Measurements from ENCODE around the gene SNX8. TPM values are rescaled to one million over a fixed set of nuclear protein-coding genes. Genes with fewer than 3 reads are reported as not detected.

The SNX8 gene
- total and polyA plus RNA-seq, 9 of the 15 experiments (the other 6 are each of a cell fraction or from before 2014, with no cell fraction given), result 2.7 to 51.6 (median 16.9) TPM

DNA sequence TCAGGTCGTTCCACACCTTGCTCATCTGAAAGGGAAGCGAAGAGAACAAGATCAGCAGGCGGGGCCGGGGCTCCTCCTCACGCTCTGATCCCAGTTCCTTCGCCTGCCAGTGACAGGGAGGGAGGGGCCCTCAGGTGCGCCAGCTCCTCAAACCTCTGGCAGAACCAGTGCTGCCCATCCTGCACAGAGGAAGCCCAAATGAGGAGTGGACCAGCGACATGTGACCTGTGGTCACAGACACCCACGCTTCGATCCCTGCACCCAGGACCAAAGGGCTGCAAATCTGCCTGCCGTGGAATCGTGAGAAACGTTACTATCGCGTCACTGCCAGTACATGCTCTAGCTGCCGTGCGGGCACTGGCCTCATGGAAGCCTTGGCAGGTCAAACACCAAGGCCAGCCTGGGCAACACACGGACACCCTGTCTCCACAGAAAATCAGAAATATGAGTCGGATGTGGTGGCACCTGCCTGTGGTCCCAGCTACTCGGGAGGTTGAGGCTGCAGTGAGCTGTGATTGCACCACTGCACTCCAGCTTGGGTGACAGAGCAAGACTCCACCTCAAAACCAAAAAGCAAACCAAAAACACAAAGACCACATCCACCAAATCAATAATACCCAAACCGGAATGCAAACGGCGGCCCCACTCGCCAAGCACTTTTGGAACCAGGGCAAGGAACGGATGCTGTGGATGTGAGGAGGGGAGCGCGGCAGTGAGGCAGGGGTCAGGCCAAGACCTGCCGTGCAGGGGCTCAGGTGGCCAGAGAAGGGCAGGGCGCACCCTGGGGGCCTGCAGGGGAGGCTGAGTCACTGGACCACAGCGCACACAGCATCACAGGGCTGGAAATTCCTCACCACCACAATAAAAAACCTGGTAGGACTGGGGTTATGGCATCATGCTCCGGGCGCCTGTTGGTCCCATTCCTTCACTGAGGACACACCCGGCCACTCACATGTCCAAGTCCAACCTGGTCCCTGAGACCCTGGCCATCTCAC is 58.8 kb downstream of the SNX8 start:
- Histone ChIP-seq H3K27ac (ENCODE audit: extremely low read depth, low read depth, low read length) (no peak overlapping the region), H4K20me1 (replicated peaks; ENCODE audit: control insufficient read depth, insufficient read depth, low read length) (no peaks in the 10 kb centered on the region), H3K4me3 (no peak overlapping the region), H3K9me1 (ENCODE audit: control insufficient read depth, insufficient read depth, low read length) (peaks cover 2% of the 10 kb centered on the region), H3K9ac (ENCODE audit: insufficient read depth in 1 of 2, low read depth in 2 of 2, low read length in 2 of 2) (no peak overlapping the region), H3K36me3 (ENCODE audit: control insufficient read depth, insufficient read depth, low read length) (peaks cover 54% of the 10 kb centered on the region; the same call in 2 of the 3 replicates), H3K9me3 (replicated peaks; ENCODE audit: control insufficient read depth, insufficient read depth, low read depth, low read length) (no peaks in the 10 kb centered on the region), H2AFZ (ENCODE audit: low read depth, low read length) (no peak overlapping the region), H3K4me1 (replicated peaks in 1 of 2; ENCODE audit: control insufficient read depth in 2 of 2, insufficient read depth in 2 of 2, low read length in 2 of 2) (peaks cover 0 to 25% of the 10 kb centered on the region in 2 experiments; a peak in 1 of 5 replicates), H3K79me2 (ENCODE audit: control insufficient read depth, insufficient read depth, low read length) (no peaks in the 10 kb centered on the region), H3K4me2 (ENCODE audit: insufficient read depth, low read length) (no peak overlapping the region), H3K27me3 (ENCODE audit: control insufficient read depth in 2 of 2, insufficient read depth in 2 of 2, low read length in 2 of 2) (no peaks in the 10 kb centered on the region)
- ChIA-PET POLR2A (interaction anchor here (0.7 kb wide), 1 partner anchor 27 kb away, joined by 4 read pairs; no protein-coding TSS in a partner anchor), CTCF (ENCODE audit: low intra/inter-chr PET ratio) (no interaction called here)
- intact Hi-C loops (cut with micrococcal nuclease) (no loop called here), in situ Hi-C loops (cut with MboI) (no loop called here)
- 86% methylated on average over 26 of the region's 33 CpGs for WGBS (ENCODE audit: insufficient coverage, low coverage, missing lambda C conversion rate)
- TF ChIP-seq TAL1 (IDR thresholded peaks at IDR 0.05) (no peak), ZNF436 (CRISPR knock-in tag; IDR thresholded peaks at IDR 0.05) (no peak), ZBTB1 (CRISPR knock-in tag; IDR thresholded peaks at IDR 0.05; ENCODE audit: borderline replicate concordance, low read depth) (no peak), PRDM10 (IDR thresholded peaks at IDR 0.05; ENCODE audit: partially characterized antibody) (no peak), HLTF (IDR thresholded peaks at IDR 0.05) (no peak), RBM14 (IDR thresholded peaks at IDR 0.05; ENCODE audit: borderline replicate concordance, insufficient read depth, low read depth, low read length) (no peak), POLR2G (IDR thresholded peaks at IDR 0.05; ENCODE audit: low read depth, low read length) (0 out of 2 replicates have a peak, but pooled peaks have one; percentile 7), MCM5 (IDR thresholded peaks at IDR 0.05; ENCODE audit: low read depth) (no peak)
- TF ChIP-seq, protein P1, sequence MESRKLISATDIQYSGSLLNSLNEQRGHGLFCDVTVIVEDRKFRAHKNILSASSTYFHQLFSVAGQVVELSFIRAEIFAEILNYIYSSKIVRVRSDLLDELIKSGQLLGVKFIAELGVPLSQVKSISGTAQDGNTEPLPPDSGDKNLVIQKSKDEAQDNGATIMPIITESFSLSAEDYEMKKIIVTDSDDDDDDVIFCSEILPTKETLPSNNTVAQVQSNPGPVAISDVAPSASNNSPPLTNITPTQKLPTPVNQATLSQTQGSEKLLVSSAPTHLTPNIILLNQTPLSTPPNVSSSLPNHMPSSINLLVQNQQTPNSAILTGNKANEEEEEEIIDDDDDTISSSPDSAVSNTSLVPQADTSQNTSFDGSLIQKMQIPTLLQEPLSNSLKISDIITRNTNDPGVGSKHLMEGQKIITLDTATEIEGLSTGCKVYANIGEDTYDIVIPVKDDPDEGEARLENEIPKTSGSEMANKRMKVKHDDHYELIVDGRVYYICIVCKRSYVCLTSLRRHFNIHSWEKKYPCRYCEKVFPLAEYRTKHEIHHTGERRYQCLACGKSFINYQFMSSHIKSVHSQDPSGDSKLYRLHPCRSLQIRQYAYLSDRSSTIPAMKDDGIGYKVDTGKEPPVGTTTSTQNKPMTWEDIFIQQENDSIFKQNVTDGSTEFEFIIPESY (CRISPR knock-in tag; IDR thresholded peaks at IDR 0.05), result no peak
- TF ChIP-seq, protein P2, sequence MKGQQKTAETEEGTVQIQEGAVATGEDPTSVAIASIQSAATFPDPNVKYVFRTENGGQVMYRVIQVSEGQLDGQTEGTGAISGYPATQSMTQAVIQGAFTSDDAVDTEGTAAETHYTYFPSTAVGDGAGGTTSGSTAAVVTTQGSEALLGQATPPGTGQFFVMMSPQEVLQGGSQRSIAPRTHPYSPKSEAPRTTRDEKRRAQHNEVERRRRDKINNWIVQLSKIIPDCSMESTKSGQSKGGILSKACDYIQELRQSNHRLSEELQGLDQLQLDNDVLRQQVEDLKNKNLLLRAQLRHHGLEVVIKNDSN (CRISPR knock-in tag; IDR thresholded peaks at IDR 0.05), result peak; percentile 16; the same call in 1 of the 2 replicates
- TF ChIP-seq, protein P3, sequence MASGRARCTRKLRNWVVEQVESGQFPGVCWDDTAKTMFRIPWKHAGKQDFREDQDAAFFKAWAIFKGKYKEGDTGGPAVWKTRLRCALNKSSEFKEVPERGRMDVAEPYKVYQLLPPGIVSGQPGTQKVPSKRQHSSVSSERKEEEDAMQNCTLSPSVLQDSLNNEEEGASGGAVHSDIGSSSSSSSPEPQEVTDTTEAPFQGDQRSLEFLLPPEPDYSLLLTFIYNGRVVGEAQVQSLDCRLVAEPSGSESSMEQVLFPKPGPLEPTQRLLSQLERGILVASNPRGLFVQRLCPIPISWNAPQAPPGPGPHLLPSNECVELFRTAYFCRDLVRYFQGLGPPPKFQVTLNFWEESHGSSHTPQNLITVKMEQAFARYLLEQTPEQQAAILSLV (tag; IDR thresholded peaks at IDR 0.05), result no peak
- no peak for ATAC-seq
- no peak for DNase-seq (ENCODE audit: extremely low read depth in 1 of 4, low spot score in 3 of 4)
- no peak for FAIRE-seq
- no TSS peak for BruUV-seq (replicated peaks)

All from K562 (cell line).